IPS-20b (cell line): ENCODE measurements around the gene AEBP2.

Experiments
- H3K27ac ChIP-seq: one replicate; pipeline ENCODE4 v1.5.1; 2013; ENCODE audit warnings: low read length
- H3K27me3 ChIP-seq: 2 replicates; pipeline ENCODE4 v1.6.1; 2013; ENCODE audit warnings: mild to moderate bottlenecking, low read length, inconsistent platforms; ENCODE audit not compliant: insufficient read depth
- H3K36me3 ChIP-seq: 2 replicates; pipeline ENCODE4 v1.6.1; 2013; ENCODE audit warnings: low read depth, mild to moderate bottlenecking, inconsistent platforms, low read length, moderate library complexity; ENCODE audit not compliant: insufficient read depth
- H3K4me1 ChIP-seq: 2 replicates; pipeline ENCODE4 v1.6.1; 2013; ENCODE audit warnings: mild to moderate bottlenecking, control low read depth, inconsistent platforms, low read length, moderate library complexity; ENCODE audit not compliant: insufficient read depth
- H3K4me3 ChIP-seq: 2 replicates; pipeline ENCODE4 v1.5.1; 2013; ENCODE audit warnings: mild to moderate bottlenecking, low read length, inconsistent platforms
- H3K9ac ChIP-seq: 2 replicates; pipeline ENCODE4 v1.6.1; 2013; ENCODE audit warnings: low read depth, mild to moderate bottlenecking, inconsistent platforms, low read length, moderate library complexity
- H3K9me3 ChIP-seq: 2 replicates; pipeline ENCODE4 v1.6.1; 2013; ENCODE audit warnings: mild to moderate bottlenecking, low read depth, low read length, inconsistent platforms; ENCODE audit not compliant: insufficient read depth

AEBP2 gene

DNA sequence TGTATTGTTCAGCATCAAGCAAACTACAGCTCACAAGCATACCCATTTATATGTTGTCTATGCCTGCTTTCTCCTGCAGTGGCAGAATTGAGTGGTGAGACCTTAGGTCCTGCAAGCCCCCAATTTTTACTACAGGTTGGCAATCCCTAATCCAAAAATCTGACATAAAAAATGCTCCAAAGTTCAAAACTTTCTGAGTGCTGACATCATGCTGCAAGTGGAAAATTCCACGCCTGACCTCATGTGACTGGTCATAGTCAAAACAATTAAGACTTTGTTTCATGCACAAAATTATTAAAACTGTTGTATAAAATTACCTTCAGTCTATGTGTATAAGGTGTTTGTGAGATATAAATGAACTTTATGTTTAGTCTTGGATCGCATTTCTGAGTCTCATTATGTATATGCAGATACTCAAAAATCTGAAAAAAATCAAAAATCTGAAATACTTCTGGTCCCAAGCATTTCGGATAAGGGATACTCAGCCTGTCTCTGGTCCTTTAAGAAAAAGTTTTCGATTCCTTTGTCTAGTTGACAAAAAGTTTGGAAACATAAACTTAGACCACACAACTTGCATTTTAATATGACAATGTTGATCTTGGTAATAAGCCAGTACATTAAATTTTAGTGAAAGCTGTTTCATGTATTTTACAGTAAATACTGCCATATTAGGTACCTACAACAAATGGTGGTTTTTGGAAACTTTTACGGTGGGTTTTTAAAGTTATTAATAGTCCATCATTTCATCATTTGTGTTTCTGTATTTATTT, 81.5 kb downstream of the AEBP2 start:
- H3K27ac ChIP-seq = no peak overlapping the region
- H3K4me3 ChIP-seq = no peak overlapping the region
- no peak overlapping the region for H3K9ac ChIP-seq
- H3K4me1 ChIP-seq = no peaks in the 10 kb centered on the region
- H3K9me3 ChIP-seq = no peaks in the 10 kb centered on the region
- H3K36me3 ChIP-seq = peaks cover 54% of the 10 kb centered on the region
- no peaks in the 10 kb centered on the region for H3K27me3 ChIP-seq

- H3K9me3 ChIP-seq = no peaks in the 10 kb centered on the region
- no peaks in the 10 kb centered on the region for H3K4me1 ChIP-seq
- H3K4me3 ChIP-seq = no peak overlapping the region
- H3K27ac ChIP-seq = no peak overlapping the region
- H3K27me3 ChIP-seq = no peaks in the 10 kb centered on the region
- peaks cover 9% of the 10 kb centered on the region for H3K36me3 ChIP-seq
- H3K9ac ChIP-seq = no peak overlapping the region
Observed at GRCh38 chr12:19525274-19525673, 86.0 kb downstream of the AEBP2 start.

GRCh38 chr12:19527866-19528265, 88.6 kb downstream of the AEBP2 start:
- H3K4me1 ChIP-seq = no peaks in the 10 kb centered on the region
- H3K9me3 ChIP-seq = no peaks in the 10 kb centered on the region
- no peak overlapping the region for H3K4me3 ChIP-seq
- H3K9ac ChIP-seq = no peak overlapping the region
- H3K27me3 ChIP-seq = no peaks in the 10 kb centered on the region
- no peak overlapping the region for H3K27ac ChIP-seq
- no peaks in the 10 kb centered on the region for H3K36me3 ChIP-seq

DNA sequence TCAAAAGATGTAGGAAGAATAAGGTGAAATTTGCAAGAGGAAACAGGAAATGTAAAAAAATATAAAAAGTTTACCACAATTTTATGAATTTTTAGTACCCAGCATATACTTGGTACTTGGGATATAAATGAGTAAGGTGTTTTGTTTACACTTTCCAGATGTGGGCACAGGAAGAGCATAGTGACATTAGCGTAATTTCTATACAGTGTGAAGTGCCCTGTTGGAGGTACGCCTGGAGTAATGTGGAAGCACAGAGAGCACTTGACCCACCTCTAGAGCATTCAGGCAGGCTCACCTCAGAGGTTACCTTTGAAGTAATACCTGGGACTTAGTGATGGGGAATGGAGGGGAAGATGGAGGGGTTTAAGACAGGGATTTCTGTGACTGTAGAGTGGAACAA, 89.5 kb downstream of the AEBP2 start:
- Histone ChIP-seq H3K4me1 (no peaks in the 10 kb centered on the region; the same call in 1 of the 2 replicates), H3K9me3 (no peaks in the 10 kb centered on the region), H3K27me3 (no peaks in the 10 kb centered on the region), H3K36me3 (no peaks in the 10 kb centered on the region), H3K4me3 (no peak overlapping the region), H3K27ac (no peak overlapping the region), H3K9ac (no peak overlapping the region)

GRCh38 chr12:19529951-19530636, 90.8 kb downstream of the AEBP2 start:
- Histone ChIP-seq H3K4me3 (no peak overlapping the region), H3K4me1 (no peaks in the 10 kb centered on the region; the same call in 1 of the 2 replicates), H3K27ac (no peak overlapping the region), H3K9ac (no peak overlapping the region), H3K36me3 (no peaks in the 10 kb centered on the region), H3K27me3 (no peaks in the 10 kb centered on the region), H3K9me3 (no peaks in the 10 kb centered on the region)

DNA sequence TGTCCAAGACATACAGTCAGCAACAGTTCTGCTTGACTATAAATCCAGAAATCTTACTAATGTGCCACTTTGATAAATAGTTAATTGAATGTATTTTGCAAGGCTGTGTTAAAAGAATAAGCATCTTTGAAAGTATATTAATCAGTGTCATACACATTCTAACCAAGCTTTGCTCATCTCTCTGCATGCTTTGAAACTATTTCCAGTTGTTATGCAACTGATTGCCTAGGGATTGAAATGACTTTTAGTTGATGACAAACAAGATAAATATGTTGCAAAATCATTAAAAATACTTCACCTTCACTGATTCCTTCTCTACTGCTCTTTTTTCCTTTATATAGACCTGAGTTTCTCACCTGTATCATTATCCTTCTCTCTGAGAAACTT, 91.3 kb downstream of the AEBP2 start:
- no peak overlapping the region for H3K4me3 ChIP-seq
- H3K27me3 ChIP-seq = no peaks in the 10 kb centered on the region
- no peaks in the 10 kb centered on the region for H3K36me3 ChIP-seq
- H3K27ac ChIP-seq = no peak overlapping the region
- no peaks in the 10 kb centered on the region for H3K9me3 ChIP-seq
- H3K9ac ChIP-seq = no peak overlapping the region
- no peaks in the 10 kb centered on the region; the same call in 1 of the 2 replicates for H3K4me1 ChIP-seq

- Histone ChIP-seq H3K9ac (no peak overlapping the region), H3K27me3 (no peaks in the 10 kb centered on the region), H3K4me3 (no peak overlapping the region), H3K9me3 (peaks cover 5% of the 10 kb centered on the region), H3K36me3 (no peaks in the 10 kb centered on the region), H3K27ac (no peak overlapping the region), H3K4me1 (no peaks in the 10 kb centered on the region; the same call in 1 of the 2 replicates)
Observed at GRCh38 chr12:19533567-19533966, 94.3 kb downstream of the AEBP2 start.

- peaks cover 5% of the 10 kb centered on the region for H3K9me3 ChIP-seq
- no peak overlapping the region for H3K4me3 ChIP-seq
- H3K36me3 ChIP-seq = no peaks in the 10 kb centered on the region
- H3K27ac ChIP-seq = no peak overlapping the region
- no peaks in the 10 kb centered on the region for H3K4me1 ChIP-seq
- H3K27me3 ChIP-seq = no peaks in the 10 kb centered on the region
- no peak overlapping the region for H3K9ac ChIP-seq
Observed at GRCh38 chr12:19539071-19539470, 99.8 kb downstream of the AEBP2 start.

- Histone ChIP-seq H3K9me3 (peaks cover 5% of the 10 kb centered on the region), H3K4me1 (no peaks in the 10 kb centered on the region), H3K27ac (no peak overlapping the region), H3K4me3 (no peak overlapping the region), H3K36me3 (no peaks in the 10 kb centered on the region), H3K27me3 (no peaks in the 10 kb centered on the region), H3K9ac (no peak overlapping the region)
Observed at GRCh38 chr12:19539836-19540235, 100.5 kb downstream of the AEBP2 start.

- Histone ChIP-seq H3K4me3 (no peak overlapping the region), H3K9ac (no peak overlapping the region), H3K27ac (no peak overlapping the region), H3K4me1 (peaks cover 9% of the 10 kb centered on the region; the same call in 1 of the 2 replicates), H3K27me3 (no peaks in the 10 kb centered on the region), H3K9me3 (no peaks in the 10 kb centered on the region), H3K36me3 (no peaks in the 10 kb centered on the region)
Observed at GRCh38 chr12:19542606-19543005, 103.3 kb downstream of the AEBP2 start.

DNA sequence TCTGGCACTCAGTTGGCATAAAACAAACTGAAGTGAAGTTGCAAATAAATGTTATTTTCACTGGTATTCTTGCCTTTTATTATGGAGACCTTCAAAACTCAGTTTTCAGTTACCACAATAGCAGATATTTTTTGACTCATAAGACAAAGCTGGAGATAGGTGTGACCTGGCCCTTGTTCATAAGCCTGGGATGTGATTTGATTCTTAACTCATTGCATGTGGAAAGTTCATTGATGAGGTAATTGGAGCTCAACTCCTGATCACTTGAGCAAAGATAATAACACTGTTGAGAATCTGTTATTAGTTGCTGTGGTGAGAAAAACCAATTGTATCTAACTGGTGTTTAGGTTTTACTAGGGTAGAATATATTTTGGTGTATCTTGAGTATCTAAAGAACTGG, 105.1 kb downstream of the AEBP2 start:
- no peak overlapping the region for H3K4me3 ChIP-seq
- H3K36me3 ChIP-seq = no peaks in the 10 kb centered on the region
- H3K27me3 ChIP-seq = no peaks in the 10 kb centered on the region
- H3K4me1 ChIP-seq = peaks cover 9% of the 10 kb centered on the region; the same call in 1 of the 2 replicates
- H3K27ac ChIP-seq = no peak overlapping the region
- no peaks in the 10 kb centered on the region for H3K9me3 ChIP-seq
- H3K9ac ChIP-seq = no peak overlapping the region

DNA sequence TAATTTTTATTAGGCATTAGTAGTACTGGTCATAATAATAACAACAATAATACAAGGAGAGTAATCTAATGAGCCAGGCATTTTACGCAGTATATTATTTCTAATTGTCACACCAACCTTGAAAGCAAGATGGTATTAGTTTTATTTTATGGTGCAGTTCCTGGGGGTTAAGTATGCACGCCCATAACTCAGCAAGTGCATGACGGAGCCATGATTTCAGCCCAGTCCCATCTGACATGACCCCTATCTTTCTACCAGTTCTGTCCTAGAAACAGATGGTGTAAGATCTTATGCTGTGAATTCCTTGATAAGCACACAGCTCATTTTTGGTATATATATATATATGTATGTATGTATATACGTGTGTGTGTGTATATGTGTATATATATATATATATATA, 106.0 kb downstream of the AEBP2 start:
- Histone ChIP-seq H3K4me1 (peaks cover 9% of the 10 kb centered on the region; the same call in 1 of the 2 replicates), H3K9me3 (no peaks in the 10 kb centered on the region), H3K27ac (no peak overlapping the region), H3K4me3 (no peak overlapping the region), H3K36me3 (no peaks in the 10 kb centered on the region), H3K9ac (no peak overlapping the region), H3K27me3 (no peaks in the 10 kb centered on the region)
